Islet precursor cell (in vitro differentiated cells): ENCODE measurements around the gene ENHO.
A peak's percentile ranks its signal among the peaks of the same experiment; 100 is the strongest.

Experiments
- DNase-seq: peaks from one replicate; pipeline ENCODE4 v3.0.0-alpha.2; 2018

ENHO gene

GRCh38 chr9:34522091-34522887, 501 bp downstream of the ENHO start:
- peak; percentile 69 for DNase-seq

- no peak for DNase-seq
Measured at GRCh38 chr9:34521406-34522045, 1.3 kb downstream of the ENHO start.

DNA sequence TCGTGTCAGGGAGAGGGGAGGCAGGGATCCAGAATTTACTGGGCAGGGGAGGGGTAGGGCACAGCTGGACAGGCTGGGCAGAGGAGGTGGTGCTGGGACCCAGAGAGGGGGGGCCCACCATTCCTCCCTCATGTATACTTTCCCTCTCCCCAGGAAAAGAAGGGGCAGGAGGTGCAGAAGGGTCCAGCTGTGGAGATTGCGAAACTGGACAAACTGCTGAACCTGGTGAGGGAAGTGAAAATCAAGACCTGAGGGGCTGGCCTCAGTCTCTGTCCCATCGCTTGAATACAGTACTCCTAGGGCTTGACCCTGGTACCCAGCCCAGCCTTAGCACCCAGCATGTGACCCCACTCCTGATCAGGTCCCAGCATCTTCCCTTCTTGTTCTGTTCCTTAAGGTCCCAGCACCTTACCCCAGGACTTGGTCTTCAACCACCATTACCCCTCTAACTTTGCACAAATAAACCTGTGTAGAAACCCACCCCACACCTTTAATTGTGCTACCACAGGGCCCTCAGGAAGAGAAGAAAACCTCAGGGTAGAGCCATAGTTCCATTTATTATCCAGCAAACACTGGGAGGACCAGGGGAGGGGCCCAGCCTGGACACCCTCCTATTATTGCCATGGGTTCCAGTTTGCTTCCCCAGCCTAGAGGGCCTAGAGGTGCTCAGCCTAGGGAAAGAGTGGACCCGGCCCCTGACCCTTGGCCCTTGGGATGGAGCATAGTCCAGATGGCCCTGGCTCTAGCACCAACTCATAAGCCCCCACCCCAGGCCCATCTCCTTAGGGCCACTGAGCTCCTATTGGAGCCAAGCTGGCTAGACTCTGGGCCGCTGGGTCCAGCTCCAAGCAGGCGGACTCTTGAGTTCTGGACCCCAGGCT, 2.0 kb downstream of the ENHO start:
- no peak for DNase-seq

DNA sequence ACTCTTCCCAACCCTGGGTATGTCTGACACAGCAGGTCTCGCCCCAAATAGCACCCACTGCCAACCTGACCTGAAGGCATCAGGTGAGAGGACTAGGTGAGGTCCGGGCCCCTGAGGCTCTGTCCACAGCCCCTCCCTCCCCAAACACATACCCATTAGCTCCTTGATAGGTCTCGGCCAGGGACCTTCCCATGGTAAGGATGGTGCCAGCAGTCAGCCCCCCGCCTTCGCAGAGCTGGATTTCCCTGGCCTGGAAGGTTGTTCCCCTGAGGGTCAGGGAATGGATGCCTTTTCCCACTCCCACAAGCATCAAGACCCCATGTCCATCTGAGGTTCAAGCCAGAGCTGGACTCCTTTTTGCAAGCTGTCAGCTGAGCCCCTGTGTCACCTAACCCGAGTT, 2.7 kb downstream of the ENHO start:
- DNase-seq = no peak

GRCh38 chr9:34519321-34520020, 3.3 kb downstream of the ENHO start:
- no peak for DNase-seq

GRCh38 chr9:34518896-34519295, 3.9 kb downstream of the ENHO start:
- DNase-seq = no peak

- no peak for DNase-seq
Measured at GRCh38 chr9:34518110-34518616, 4.6 kb downstream of the ENHO start.

- no peak for DNase-seq
Measured at GRCh38 chr9:34517185-34517584, 5.6 kb downstream of the ENHO start.

GRCh38 chr9:34515959-34516358, 6.8 kb downstream of the ENHO start:
- no peak for DNase-seq

DNA sequence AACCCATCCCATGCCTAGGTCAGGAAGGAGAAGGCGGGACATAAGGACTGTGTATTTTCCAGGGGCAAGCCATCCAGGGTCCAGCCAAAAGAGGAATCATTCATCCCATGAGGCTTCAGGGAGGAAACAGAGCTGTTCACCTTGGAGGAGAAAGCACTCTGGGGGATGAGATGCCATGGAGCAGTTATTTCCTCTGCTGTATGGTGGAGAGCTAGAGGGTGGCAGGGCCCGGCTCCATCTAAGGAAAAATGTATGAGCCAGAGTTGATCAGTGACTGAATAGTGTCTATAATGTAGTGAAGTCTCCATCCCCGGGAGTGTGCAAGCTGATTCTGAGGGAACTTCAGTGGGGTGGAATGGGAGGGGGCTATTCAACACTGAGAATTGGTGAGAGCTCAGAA, 8.0 kb downstream of the ENHO start:
- DNase-seq = no peak

GRCh38 chr9:34514401-34514800, 8.4 kb downstream of the ENHO start:
- no peak for DNase-seq

DNA sequence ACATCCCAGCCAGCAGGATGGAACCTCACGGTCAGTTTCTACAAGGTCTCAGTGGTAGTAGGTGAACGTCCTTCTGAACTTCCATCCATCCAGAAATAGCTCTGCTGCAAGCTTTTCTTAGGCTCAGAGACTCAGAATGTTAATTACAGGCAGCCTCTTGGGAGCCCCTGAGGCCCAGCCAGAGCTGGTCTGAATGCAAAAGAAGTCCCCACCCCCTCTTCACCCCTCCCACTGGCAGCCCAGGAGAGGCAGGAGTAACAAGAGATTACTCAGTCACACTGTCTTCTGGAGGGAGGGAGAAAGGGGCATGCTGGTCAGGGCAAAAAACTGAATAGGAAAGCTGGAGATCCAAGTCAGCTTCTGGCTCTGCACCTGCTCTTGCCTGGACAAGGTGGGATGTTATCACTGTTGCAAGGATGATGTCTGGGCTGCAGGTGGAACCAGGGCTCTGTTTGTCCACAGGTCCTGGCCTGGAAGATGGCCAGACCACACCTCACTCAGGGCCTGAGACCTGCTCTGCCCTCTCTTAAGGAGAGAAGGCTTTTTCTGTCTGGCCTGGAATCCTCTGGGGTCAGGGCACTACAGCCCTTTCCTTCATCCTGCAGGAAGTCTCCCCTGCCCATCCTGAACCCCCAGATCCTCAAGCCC, 9.1 kb downstream of the ENHO start:
- peak; percentile 91 for DNase-seq

GRCh38 chr9:34512131-34513078, 10.4 kb downstream of the ENHO start:
- DNase-seq = peak; percentile 71

DNA sequence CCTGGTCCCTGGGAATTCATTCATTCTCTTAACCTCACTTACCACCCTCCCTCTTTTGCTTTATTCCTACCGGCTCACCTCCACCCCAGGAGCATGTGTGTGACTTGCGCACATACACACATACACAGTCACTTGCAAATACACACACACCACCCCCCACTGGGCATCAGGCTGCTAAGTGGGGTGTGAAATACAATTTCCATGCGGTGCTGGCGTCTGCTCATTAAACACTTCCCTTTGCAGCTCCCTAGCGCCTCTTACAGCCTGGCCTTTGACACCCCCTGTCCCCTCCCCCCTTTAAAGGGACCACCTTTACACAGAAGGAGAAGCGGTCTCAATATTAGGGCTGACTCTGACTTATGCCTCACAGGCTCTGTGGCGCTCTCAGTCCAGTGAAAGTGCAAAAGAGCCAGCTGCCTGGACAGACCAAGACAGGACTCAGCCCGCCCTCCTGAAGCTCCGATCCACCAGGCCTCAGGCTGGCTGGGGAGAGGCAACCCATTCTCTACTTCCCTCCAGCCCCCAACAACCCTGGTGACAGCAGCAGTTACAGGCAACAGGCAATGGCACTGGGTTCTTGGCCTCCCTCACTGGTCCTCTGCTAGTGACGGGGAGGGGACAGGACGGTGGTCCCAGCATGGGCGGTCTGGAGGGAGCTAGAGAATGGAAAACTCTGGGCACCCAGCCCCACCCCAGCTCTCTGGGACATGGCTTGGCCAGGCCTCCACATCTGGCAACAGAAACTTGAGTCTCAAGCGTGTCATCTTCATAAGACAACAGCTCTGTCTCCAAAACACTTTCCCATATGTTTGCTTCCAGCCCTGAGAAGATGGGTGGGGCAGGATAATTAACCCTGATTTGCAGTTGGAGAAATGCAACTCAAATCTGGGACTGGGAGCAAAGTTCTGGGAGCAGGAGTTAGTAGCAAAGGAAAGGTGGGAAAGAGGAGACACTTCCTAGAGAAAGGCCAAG, 12.0 kb downstream of the ENHO start:
- no peak for DNase-seq

DNA sequence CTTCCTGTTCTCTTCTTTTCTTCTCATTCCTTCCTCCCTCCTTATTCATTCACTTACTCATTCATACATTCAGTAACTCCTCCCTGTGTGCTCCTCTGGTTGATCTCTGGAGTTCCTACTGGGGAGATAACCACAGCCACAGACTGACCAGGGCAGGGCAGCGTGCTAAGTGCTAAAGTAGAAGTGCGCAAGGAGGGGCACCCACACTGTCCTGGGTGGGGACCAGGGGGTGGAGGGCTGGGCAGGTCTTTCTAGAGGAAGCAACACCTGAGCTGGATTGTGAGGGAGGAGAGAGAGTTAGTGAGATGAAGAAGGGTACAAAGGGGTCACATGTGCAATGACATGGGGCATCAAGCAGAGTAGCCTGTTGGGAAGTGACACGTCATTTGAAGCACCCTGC, 13.8 kb downstream of the ENHO start:
- DNase-seq = no peak

GRCh38 chr9:34508463-34508862, 14.3 kb downstream of the ENHO start:
- DNase-seq = no peak

DNA sequence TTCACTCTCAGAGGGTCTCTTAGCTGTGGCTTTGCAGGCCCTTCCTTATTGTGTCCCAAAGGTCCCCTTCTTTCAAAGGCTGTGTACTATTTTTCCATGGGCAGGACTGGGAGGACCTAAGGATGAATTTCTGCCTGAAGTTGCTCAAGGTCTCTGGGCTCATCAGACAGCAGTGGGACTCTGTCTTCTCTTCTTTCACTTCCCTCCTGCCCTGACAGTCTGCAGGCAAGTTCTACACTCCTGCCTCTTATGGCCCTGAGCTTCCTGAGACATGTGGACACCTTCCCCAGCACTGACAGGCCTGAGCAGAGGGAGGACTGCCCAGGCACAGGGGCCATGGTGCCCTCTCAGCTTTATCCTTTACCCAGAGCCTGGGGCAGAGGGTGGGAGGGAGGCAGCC, 14.8 kb downstream of the ENHO start:
- no peak for DNase-seq

- no peak for DNase-seq
Measured at GRCh38 chr9:34507556-34507955, 15.2 kb downstream of the ENHO start.

DNA sequence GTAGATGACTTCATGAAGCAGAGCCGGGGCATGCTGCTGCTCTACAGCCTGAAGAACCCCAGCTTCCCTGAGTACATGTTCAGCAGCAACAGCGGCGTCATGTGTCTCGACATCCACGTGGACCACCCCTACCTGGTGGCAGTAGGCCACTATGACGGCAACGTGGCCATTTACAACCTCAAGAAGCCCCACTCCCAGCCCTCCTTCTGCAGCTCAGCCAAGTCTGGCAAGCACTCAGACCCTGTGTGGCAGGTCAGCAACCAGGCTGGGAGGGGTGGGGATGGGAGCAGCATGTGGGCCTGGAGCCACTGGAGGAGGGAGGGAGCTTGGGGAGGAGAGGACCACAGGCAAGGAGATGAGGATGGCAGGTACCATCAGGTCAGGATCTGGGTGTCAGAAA, 16.2 kb downstream of the ENHO start:
- no peak for DNase-seq
